Left ventricle myocardium inferior (tissue), 1 donor: ENCODE results near the gene ELMO1. TPM values are rescaled to one million over a fixed set of nuclear protein-coding genes. Genes with fewer than 3 reads are reported as not detected.
A peak's percentile ranks its signal among the peaks of the same experiment; 100 is the strongest.

Experiments
- DNase-seq: peaks from one replicate; pipeline ENCODE4 v3.0.0-alpha.2; 2020
- H3K27ac ChIP-seq: fragments of 200-600 bp; replicated peaks from 2 replicates; pipeline ENCODE4 v1.8.0; 2021
- H3K27me3 ChIP-seq: fragments of 200-600 bp; 2 replicates; pipeline ENCODE4 v1.8.0; 2021; ENCODE audit warnings: low read depth
- H3K36me3 ChIP-seq: fragments of 200-600 bp; 2 replicates; pipeline ENCODE4 v1.8.0; 2021
- H3K4me1 ChIP-seq: fragments of 200-600 bp; 2 replicates; pipeline ENCODE4 v1.8.0; 2021
- H3K4me3 ChIP-seq: fragments of 200-600 bp; 2 replicates; pipeline ENCODE4 v1.8.0; 2021; ENCODE audit warnings: mild to moderate bottlenecking, moderate library complexity
- H3K9me3 ChIP-seq: fragments of 200-600 bp; replicated peaks from 2 replicates; pipeline ENCODE4 v1.8.0; 2021
- CTCF ChIP-seq: fragments of 200-600 bp; IDR thresholded peaks from 2 replicates; pipeline ENCODE4 v1.8.0; 2021; ENCODE audit warnings: antibody characterized with exemption, mild to moderate bottlenecking, borderline replicate concordance
- intact Hi-C: fragments of 100-400 bp; cut with micrococcal nuclease; formaldehyde crosslinking; loops from one replicate; pipeline ENCODE4 v1.11.0; 2022
- total RNA-seq: library from RNA; stranded (reverse); fragmentation: NEBNext Ultra II Directional; extraction: Animal tissue kit (Norgen Biotek cat#: 25700); gene quantifications from one replicate; pipeline ENCODE4 v1.2.1, GENCODE V29; 2021
- donor health status: DM: no; HTN: yes; CAD: no; lungs with severe emphysema.

Gene ELMO1
- total RNA-seq, 1 donor from 2014 or later = 10.0 TPM

GRCh38 chr7:37480041-37481031, 31.7 kb upstream of the ELMO1 start:
- DNase-seq = no peak
- intact Hi-C loops = no loop called here
- Histone ChIP-seq H3K27me3 (peaks cover 1% of the 10 kb centered on the region), H3K4me1 (peaks cover 21% of the 10 kb centered on the region), H3K4me3 (no peak overlapping the region), H3K9me3 (no peaks in the 10 kb centered on the region), H3K36me3 (no peaks in the 10 kb centered on the region), H3K27ac (peak overlapping the region; percentile 58)
- no peak for TF ChIP-seq CTCF

GRCh38 chr7:37476881-37477450, 28.3 kb upstream of the ELMO1 start:
- no peaks in the 10 kb centered on the region for H3K9me3 ChIP-seq
- TF ChIP-seq CTCF = no peak
- no peak for DNase-seq

DNA sequence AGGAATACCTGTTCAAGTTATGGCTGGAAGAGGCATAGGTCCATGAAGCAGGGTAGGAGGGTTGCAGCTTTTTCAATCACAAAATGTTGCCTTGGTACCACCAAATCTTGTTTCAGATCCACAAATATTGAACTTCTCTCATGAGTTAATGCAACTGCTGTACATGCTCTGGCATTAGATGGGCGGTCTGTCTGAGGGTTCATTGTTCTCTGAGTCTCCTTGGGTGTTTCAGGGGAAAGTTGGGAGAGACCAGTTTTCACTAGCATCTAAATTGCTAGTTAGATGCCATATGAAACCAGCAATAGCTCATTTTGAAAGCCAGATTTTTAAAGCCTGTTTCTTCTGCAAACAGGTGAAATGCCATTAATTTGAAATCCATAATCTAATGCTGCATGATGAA, 27.8 kb upstream of the ELMO1 start:
- no peak for TF ChIP-seq CTCF
- intact Hi-C loops = no loop called here
- no peaks in the 10 kb centered on the region for H3K36me3 ChIP-seq
- H3K4me3 ChIP-seq = no peak overlapping the region
- H3K4me1 ChIP-seq = peaks cover 21% of the 10 kb centered on the region
- no peak overlapping the region for H3K27ac ChIP-seq
- H3K9me3 ChIP-seq = no peaks in the 10 kb centered on the region
- no peak for DNase-seq
- H3K27me3 ChIP-seq = no peaks in the 10 kb centered on the region

More at GRCh38 chr7:37476881-37477450, 28.3 kb upstream of the ELMO1 start:
- Histone ChIP-seq H3K4me3 (no peak overlapping the region), H3K4me1 (peaks cover 21% of the 10 kb centered on the region), H3K27ac (no peak overlapping the region), H3K36me3 (no peaks in the 10 kb centered on the region), H3K27me3 (no peaks in the 10 kb centered on the region)
- intact Hi-C loops = no loop called here

DNA sequence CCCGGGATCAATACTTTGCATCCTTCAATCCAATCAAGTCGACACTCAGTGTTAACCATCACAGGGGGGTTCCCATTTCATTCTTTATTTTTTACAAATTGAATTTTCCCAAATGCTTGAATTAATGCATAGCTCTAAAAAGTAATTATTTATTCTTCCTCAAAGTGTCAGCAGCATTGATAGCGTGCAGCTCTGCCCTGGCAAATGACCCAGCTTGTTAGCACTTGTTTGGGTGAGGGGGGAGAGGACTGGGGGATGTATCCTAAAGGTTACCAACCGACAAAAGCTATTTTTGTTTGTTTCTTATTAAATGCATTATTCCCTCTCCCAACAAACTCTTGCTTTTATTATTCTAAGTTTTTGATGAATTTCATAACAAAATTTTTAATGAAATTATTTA, 27.0 kb upstream of the ELMO1 start:
- Histone ChIP-seq H3K36me3 (no peaks in the 10 kb centered on the region), H3K4me3 (no peak overlapping the region), H3K27ac (no peak overlapping the region), H3K4me1 (peaks cover 16% of the 10 kb centered on the region), H3K9me3 (no peaks in the 10 kb centered on the region), H3K27me3 (no peaks in the 10 kb centered on the region)
- intact Hi-C loops = no loop called here
- TF ChIP-seq CTCF = no peak
- no peak for DNase-seq

- no peaks in the 10 kb centered on the region for H3K36me3 ChIP-seq
- DNase-seq = no peak
- TF ChIP-seq CTCF = no peak
- no peak overlapping the region for H3K4me3 ChIP-seq
- intact Hi-C loops = no loop called here
- no peaks in the 10 kb centered on the region for H3K27me3 ChIP-seq
- no peaks in the 10 kb centered on the region for H3K9me3 ChIP-seq
- peaks cover 3% of the 10 kb centered on the region for H3K4me1 ChIP-seq
- no peak overlapping the region for H3K27ac ChIP-seq
Measured at GRCh38 chr7:37471619-37472018, 23.0 kb upstream of the ELMO1 start.
